Trophoblast cell (in vitro differentiated cells and primary cell): ENCODE measurements around the gene TNS3.

Experiments
- DNase-seq, 2 donors: peaks; one replicate each; pipeline ENCODE4 v3.0.0-alpha.2; 2016
- H2AFZ ChIP-seq: 2 replicates; pipeline ENCODE4 v1.6.1; 2013; ENCODE audit warnings: low read length, moderate library complexity, mild to moderate bottlenecking; ENCODE audit not compliant: insufficient read depth, poor library complexity
- H2AK5ac ChIP-seq: 2 replicates; pipeline ENCODE4 v1.6.1; 2013; ENCODE audit warnings: mild to moderate bottlenecking, low read length
- H2BK120ac ChIP-seq: 2 replicates; pipeline ENCODE4 v1.6.1; 2013; ENCODE audit warnings: low read length, mild to moderate bottlenecking, moderate library complexity; ENCODE audit not compliant: insufficient read depth, poor library complexity
- H2BK12ac ChIP-seq: 2 replicates; pipeline ENCODE4 v1.6.1; 2013; ENCODE audit warnings: mild to moderate bottlenecking, low read length, moderate library complexity
- H2BK5ac ChIP-seq: 2 replicates; pipeline ENCODE4 v1.6.1; 2013; ENCODE audit warnings: low read length, low read depth, moderate library complexity, mild to moderate bottlenecking; ENCODE audit not compliant: poor library complexity
- H3K14ac ChIP-seq: 2 replicates; pipeline ENCODE4 v1.6.1; 2013; ENCODE audit warnings: mild to moderate bottlenecking, low read length
- H3K18ac ChIP-seq: 2 replicates; pipeline ENCODE4 v1.6.1; 2013; ENCODE audit warnings: mild to moderate bottlenecking, low read length
- H3K23ac ChIP-seq: 2 replicates; pipeline ENCODE4 v1.6.1; 2013; ENCODE audit warnings: low read length
- H3K27ac ChIP-seq: 2 replicates; pipeline ENCODE4 v1.5.1; 2013; ENCODE audit warnings: low read depth, mild to moderate bottlenecking, inconsistent platforms, low read length, moderate library complexity
- H3K27me3 ChIP-seq: 2 replicates; pipeline ENCODE4 v1.6.1; 2013; ENCODE audit warnings: inconsistent platforms, mild to moderate bottlenecking, low read length, moderate library complexity; ENCODE audit not compliant: insufficient read depth
- H3K36me3 ChIP-seq, 2 experiments: 1 replicate in 1 of 2; 2 replicates in 1 of 2; pipeline ENCODE4 v1.6.1; 2013; ENCODE audit warnings: low read length in 2 of 2, mild to moderate bottlenecking in 2 of 2, moderate library complexity in 1 of 2; ENCODE audit not compliant: insufficient read depth in 2 of 2, control insufficient read depth in 1 of 2
- H3K4ac ChIP-seq: 2 replicates; pipeline ENCODE4 v1.6.1; 2013; ENCODE audit warnings: low read depth, mild to moderate bottlenecking, low read length, moderate library complexity
- H3K4me1 ChIP-seq, 2 experiments: 1 replicate in 1 of 2; 2 replicates in 1 of 2; pipeline ENCODE4 v1.6.1; 2013; ENCODE audit warnings: low read length in 2 of 2, mild to moderate bottlenecking in 2 of 2, moderate library complexity in 1 of 2; ENCODE audit not compliant: insufficient read depth in 2 of 2, control insufficient read depth in 1 of 2
- H3K4me2 ChIP-seq: 2 replicates; pipeline ENCODE4 v1.6.1; 2013; ENCODE audit warnings: inconsistent platforms, mild to moderate bottlenecking, low read length, moderate library complexity
- H3K4me3 ChIP-seq: 2 replicates; pipeline ENCODE4 v1.5.1; 2013; ENCODE audit warnings: mild to moderate bottlenecking, low read depth, low read length, inconsistent platforms
- H3K79me1 ChIP-seq: one replicate; pipeline ENCODE4 v1.6.1; 2013; ENCODE audit warnings: low read length
- H3K79me2 ChIP-seq: 2 replicates; pipeline ENCODE4 v1.6.1; 2013; ENCODE audit warnings: low read length, mild to moderate bottlenecking; ENCODE audit not compliant: control insufficient read depth, insufficient read depth, poor library complexity
- H3K9ac ChIP-seq: 2 replicates; pipeline ENCODE4 v1.6.1; 2013; ENCODE audit warnings: mild to moderate bottlenecking, low read length
- H3K9me3 ChIP-seq: 2 replicates; pipeline ENCODE4 v1.6.1; 2013; ENCODE audit warnings: low read depth, mild to moderate bottlenecking, control low read depth, inconsistent platforms, low read length; ENCODE audit not compliant: insufficient read depth
- H4K12ac ChIP-seq: 2 replicates; pipeline ENCODE4 v1.6.1; 2013; ENCODE audit warnings: low read depth, mild to moderate bottlenecking, low read length, moderate library complexity
- H4K8ac ChIP-seq: 2 replicates; pipeline ENCODE4 v1.6.1; 2013; ENCODE audit warnings: low read depth, mild to moderate bottlenecking, low read length, moderate library complexity
- H4K91ac ChIP-seq: one replicate; pipeline ENCODE4 v1.6.1; 2013; ENCODE audit warnings: low read depth, mild to moderate bottlenecking, low read length, moderate library complexity
- WGBS: extraction: QIAGEN DNeasy Blood & Tissue Kit; methylation state at CpG from one replicate; pipeline ENCODE4 v1.1.7; 2013; ENCODE audit warnings: missing lambda C conversion rate; ENCODE audit not compliant: insufficient read length, insufficient coverage; ENCODE audit errors: extremely low coverage; 5-methylcytosine and 5-hydroxymethylcytosine counted together

The TNS3 gene

GRCh38 chr7:47516386-47516785, 65.5 kb downstream of the TNS3 start:
- Histone ChIP-seq H4K8ac (no peak overlapping the region), H3K4me3 (no peak overlapping the region), H3K14ac (no peak overlapping the region), H2BK120ac (no peak overlapping the region), H3K79me2 (peaks cover 20% of the 10 kb centered on the region), H3K23ac (no peak overlapping the region), H2BK12ac (peak overlapping the region; percentile 35), H4K91ac (no peak overlapping the region), H2AFZ (no peak overlapping the region), H3K79me1 (peaks cover 42% of the 10 kb centered on the region), H3K18ac (no peak overlapping the region), H3K9me3 (peaks cover 4% of the 10 kb centered on the region), H3K27me3 (no peaks in the 10 kb centered on the region), H3K27ac (no peak overlapping the region), H4K12ac (no peak overlapping the region), H2BK5ac (no peak overlapping the region), H3K4me1 (peaks cover 46 to 49% of the 10 kb centered on the region in 2 experiments), H2AK5ac (no peak overlapping the region), H3K4ac (peak overlapping the region; percentile 5), H3K9ac (no peak overlapping the region), H3K4me2 (no peak overlapping the region), H3K36me3 (peaks cover 36 to 39% of the 10 kb centered on the region in 2 experiments)
- no peak for DNase-seq
- no CpG with 5 or more reads among the region's 6 CpGs for WGBS

DNA sequence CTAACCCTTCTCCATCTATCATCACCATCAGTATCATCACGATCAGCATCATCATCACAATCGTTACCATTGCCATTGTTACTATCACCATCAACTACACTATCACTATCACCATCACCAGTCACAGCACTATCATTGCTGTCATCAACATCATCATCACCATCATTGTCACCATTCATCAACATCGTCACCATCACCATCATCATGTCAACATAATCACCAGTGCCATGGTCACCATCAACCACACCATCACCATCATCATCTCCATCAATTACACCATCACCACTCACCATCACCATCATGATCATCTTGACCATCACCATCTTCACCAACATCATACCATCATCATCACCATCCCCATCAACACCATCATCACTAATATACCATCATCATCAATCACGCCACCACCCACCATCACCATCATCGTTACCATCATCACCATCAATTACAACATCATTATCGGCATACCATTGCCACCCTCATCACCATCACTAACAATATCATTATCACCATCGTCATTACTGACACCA, 66.5 kb downstream of the TNS3 start:
- Histone ChIP-seq H3K18ac (peak overlapping the region; percentile 9), H3K4me1 (peaks cover 36 to 39% of the 10 kb centered on the region in 2 experiments), H3K9ac (no peak overlapping the region), H2BK12ac (no peak overlapping the region), H3K36me3 (peaks cover 31 to 34% of the 10 kb centered on the region in 2 experiments), H3K9me3 (peaks cover 4% of the 10 kb centered on the region), H3K79me2 (peaks cover 14% of the 10 kb centered on the region), H2AFZ (no peak overlapping the region), H3K79me1 (peaks cover 34% of the 10 kb centered on the region), H3K4me2 (no peak overlapping the region), H4K12ac (no peak overlapping the region), H2BK5ac (no peak overlapping the region), H4K91ac (no peak overlapping the region), H3K14ac (no peak overlapping the region), H3K27me3 (no peaks in the 10 kb centered on the region), H4K8ac (no peak overlapping the region), H3K27ac (no peak overlapping the region), H2BK120ac (no peak overlapping the region), H3K23ac (no peak overlapping the region), H2AK5ac (no peak overlapping the region), H3K4me3 (no peak overlapping the region), H3K4ac (no peak overlapping the region)
- DNase-seq = no peak
- WGBS = 100% methylated on average over 4 of the region's 7 CpGs

DNA sequence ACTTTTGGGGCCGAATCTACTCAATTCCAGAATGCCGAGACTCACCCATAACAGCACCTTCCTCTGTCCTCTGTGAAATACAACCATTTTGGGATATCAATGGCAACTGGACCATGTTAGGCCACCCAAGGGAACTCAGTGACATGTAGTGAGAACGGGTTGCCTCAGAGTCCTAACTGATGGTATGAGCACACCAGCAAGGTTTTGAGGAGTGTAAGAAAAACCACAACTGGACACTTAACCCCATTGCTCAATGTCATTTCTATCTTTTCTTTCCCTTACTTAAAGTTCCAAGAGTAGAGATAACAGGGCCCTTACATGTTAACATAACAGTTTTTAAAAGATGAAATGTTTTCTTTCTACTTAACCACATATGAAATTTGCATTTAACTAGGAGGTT, 67.1 kb downstream of the TNS3 start:
- H4K12ac ChIP-seq = no peak overlapping the region
- peak overlapping the region; percentile 44 for H3K4ac ChIP-seq
- no CpG with 5 or more reads among the region's 3 CpGs for WGBS
- peaks cover 17% of the 10 kb centered on the region for H3K79me2 ChIP-seq
- H3K9ac ChIP-seq = no peak overlapping the region
- peaks cover 35% of the 10 kb centered on the region for H3K79me1 ChIP-seq
- H3K4me1 ChIP-seq = peaks cover 37 to 40% of the 10 kb centered on the region in 2 experiments
- no peak overlapping the region for H2AK5ac ChIP-seq
- H2AFZ ChIP-seq = peak overlapping the region; percentile 17
- peak overlapping the region; percentile 76 for H3K18ac ChIP-seq
- no peak overlapping the region for H3K4me2 ChIP-seq
- peak overlapping the region; percentile 90 for H2BK5ac ChIP-seq
- no peak overlapping the region for H3K4me3 ChIP-seq
- H3K9me3 ChIP-seq = peaks cover 4% of the 10 kb centered on the region
- peaks cover 34 to 38% of the 10 kb centered on the region in 2 experiments for H3K36me3 ChIP-seq
- no peak overlapping the region for H3K23ac ChIP-seq
- peak overlapping the region; percentile 48 for H2BK12ac ChIP-seq
- peak overlapping the region; percentile 68 for H3K14ac ChIP-seq
- no peak for DNase-seq
- no peaks in the 10 kb centered on the region for H3K27me3 ChIP-seq
- peak overlapping the region; percentile 77 for H2BK120ac ChIP-seq
- H3K27ac ChIP-seq = peak overlapping the region; percentile 97
- H4K91ac ChIP-seq = peak overlapping the region; percentile 72
- peak overlapping the region; percentile 42 for H4K8ac ChIP-seq

- Histone ChIP-seq H2BK12ac (peak overlapping the region; percentile 81), H3K27me3 (no peaks in the 10 kb centered on the region), H2AK5ac (peak overlapping the region; percentile 60), H2AFZ (peak overlapping the region; percentile 17), H3K4me2 (peak overlapping the region; percentile 17), H2BK120ac (peak overlapping the region; percentile 77), H3K4me3 (no peak overlapping the region), H3K9me3 (peaks cover 4% of the 10 kb centered on the region), H4K12ac (no peak overlapping the region), H3K27ac (peak overlapping the region; percentile 97), H3K23ac (no peak overlapping the region), H3K79me1 (peaks cover 37% of the 10 kb centered on the region), H3K36me3 (peaks cover 36 to 41% of the 10 kb centered on the region in 2 experiments), H4K8ac (peak overlapping the region; percentile 57), H3K79me2 (peaks cover 19% of the 10 kb centered on the region), H4K91ac (peak overlapping the region; percentile 85), H2BK5ac (peak overlapping the region; percentile 90), H3K18ac (peak overlapping the region; percentile 76), H3K14ac (peak overlapping the region; percentile 68), H3K4me1 (peaks cover 38 to 43% of the 10 kb centered on the region in 2 experiments), H3K9ac (no peak overlapping the region), H3K4ac (peak overlapping the region; percentile 44)
- DNase-seq = no peak
- no CpG with 5 or more reads among the region's 4 CpGs for WGBS
Observed at GRCh38 chr7:47514367-47514766, 67.5 kb downstream of the TNS3 start.
